Measurements from ENCODE around the gene ICA1.

- TF ChIP-seq CTCF (tag by site-specific recombination; IDR thresholded peaks at IDR 0.05), result no peak
- TF ChIP-seq ZNF558 (tag by site-specific recombination; IDR thresholded peaks at IDR 0.05), result no peak
- TF ChIP-seq ZNF26 (tag by site-specific recombination; IDR thresholded peaks at IDR 0.05), result no peak
- no peak for TF ChIP-seq ZNF707 (tag by site-specific recombination; IDR thresholded peaks at IDR 0.05)
- TF ChIP-seq REST (tag by site-specific recombination; IDR thresholded peaks at IDR 0.05), result no peak
Measured at GRCh38 chr7:8255680-8256655, 6.0 kb downstream of the ICA1 start.

All from HEK293 (cell line).